Measurements from ENCODE around the gene GMCL1.
"Not testable (repeated sequence)": the region's sequence is repeated elsewhere in the genome, so short reads cannot be mapped to it uniquely, and the experiment has no call there.

Gene GMCL1

GRCh38 chr2:69863298-69863697 is 33.8 kb downstream of the GMCL1 start:
- DNase-seq = no peak

- DNase-seq = no peak
Observed at GRCh38 chr2:69888451-69888850, 59.0 kb downstream of the GMCL1 start.

GRCh38 chr2:69889302-69889701 is 59.8 kb downstream of the GMCL1 start:
- DNase-seq = no peak

GRCh38 chr2:69890881-69891280 is 61.4 kb downstream of the GMCL1 start:
- DNase-seq = no peak

GRCh38 chr2:69892838-69893424 is 63.5 kb downstream of the GMCL1 start:
- not testable (repeated sequence) for DNase-seq

GRCh38 chr2:69893684-69894551 is 64.5 kb downstream of the GMCL1 start, which contains the start of gene SNRNP27:
TSS of gene SNRNP27 (plus strand) at chr2:69893956. CDS start at chr2:69893985, 29 bp downstream.
- peak; percentile 86 for DNase-seq

- not testable (repeated sequence) for DNase-seq
Observed at GRCh38 chr2:69894737-69895136, 65.3 kb downstream of the GMCL1 start.

- peak; percentile 12 for DNase-seq
Observed at GRCh38 chr2:69902213-69902922, 72.9 kb downstream of the GMCL1 start.

GRCh38 chr2:69907216-69907615 is 77.8 kb downstream of the GMCL1 start:
- DNase-seq = no peak

GRCh38 chr2:69911985-69912563 is 82.6 kb downstream of the GMCL1 start:
- peak; percentile 77 for DNase-seq

GRCh38 chr2:69914164-69914949 is 84.9 kb downstream of the GMCL1 start:
- peak; percentile 100 for DNase-seq

- DNase-seq = no peak
Observed at GRCh38 chr2:69914950-69915945, 85.8 kb downstream of the GMCL1 start, which contains the start of gene MXD1. TSS of gene MXD1 (plus strand) at chr2:69915109. CDS start at chr2:69915331, 222 bp downstream.

GRCh38 chr2:69916106-69916505 is 86.6 kb downstream of the GMCL1 start:
- no peak for DNase-seq

GRCh38 chr2:69917852-69918251 is 88.4 kb downstream of the GMCL1 start:
- no peak for DNase-seq

- DNase-seq = no peak
Observed at GRCh38 chr2:69918401-69918800, 88.9 kb downstream of the GMCL1 start.

GRCh38 chr2:69923116-69923515 is 93.7 kb downstream of the GMCL1 start:
- no peak for DNase-seq

GRCh38 chr2:69926849-69927515 is 97.5 kb downstream of the GMCL1 start:
- DNase-seq = no peak
